Measurements from ENCODE around the gene ANXA6.
A peak's percentile ranks its signal among the peaks of the same experiment; 100 is the strongest.

ANXA6 gene

DNA sequence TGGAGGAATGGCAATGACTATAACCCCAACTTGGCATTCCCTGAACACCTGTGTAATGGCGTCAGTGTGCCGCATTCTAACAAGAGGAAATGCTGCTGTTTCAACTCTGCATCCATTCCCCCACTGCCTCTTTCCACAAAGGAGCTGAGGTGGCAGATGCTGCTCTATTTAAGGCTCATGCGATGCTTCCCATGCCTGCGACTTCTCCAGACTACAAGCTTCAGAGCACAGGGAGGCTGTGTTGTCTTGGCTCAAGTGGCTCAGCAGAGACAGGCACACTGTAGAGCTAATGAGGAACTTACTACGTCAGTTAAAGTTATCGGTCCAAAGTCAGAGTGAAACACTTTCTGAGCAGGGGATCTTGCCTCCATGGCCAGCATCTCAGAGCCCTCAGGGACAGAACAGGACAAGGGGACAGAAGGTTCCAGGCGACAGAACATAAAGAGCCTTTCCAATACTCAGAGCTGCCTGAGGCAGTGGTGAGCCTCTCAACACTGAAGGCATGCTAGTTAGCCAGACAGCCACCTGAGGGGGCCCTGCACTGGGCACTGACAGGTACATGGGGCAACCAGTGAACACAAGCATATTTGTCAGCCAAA lies 98.6 kb downstream of the ANXA6 start:
- DNase-seq, result no peak

DNA sequence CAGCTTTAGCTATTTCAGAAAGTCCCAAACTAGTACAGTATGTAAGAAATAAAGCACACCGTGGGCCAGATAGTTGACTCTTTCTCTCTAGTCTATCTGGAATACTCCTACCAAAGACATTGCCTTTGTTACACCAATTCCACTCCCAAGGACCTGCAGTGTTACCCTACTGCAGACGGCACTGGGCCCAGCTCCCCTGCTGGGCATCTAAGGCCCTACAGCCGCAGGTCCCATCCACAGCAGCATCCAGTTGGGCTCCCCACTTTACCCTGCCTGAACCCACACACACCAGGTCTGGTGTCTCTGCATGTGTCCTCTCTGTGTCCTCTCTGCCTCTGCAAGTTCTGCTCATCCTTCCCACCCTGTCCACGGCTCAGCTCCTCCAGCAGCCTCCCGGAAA lies 99.3 kb downstream of the ANXA6 start:
- no peak for DNase-seq

DNA sequence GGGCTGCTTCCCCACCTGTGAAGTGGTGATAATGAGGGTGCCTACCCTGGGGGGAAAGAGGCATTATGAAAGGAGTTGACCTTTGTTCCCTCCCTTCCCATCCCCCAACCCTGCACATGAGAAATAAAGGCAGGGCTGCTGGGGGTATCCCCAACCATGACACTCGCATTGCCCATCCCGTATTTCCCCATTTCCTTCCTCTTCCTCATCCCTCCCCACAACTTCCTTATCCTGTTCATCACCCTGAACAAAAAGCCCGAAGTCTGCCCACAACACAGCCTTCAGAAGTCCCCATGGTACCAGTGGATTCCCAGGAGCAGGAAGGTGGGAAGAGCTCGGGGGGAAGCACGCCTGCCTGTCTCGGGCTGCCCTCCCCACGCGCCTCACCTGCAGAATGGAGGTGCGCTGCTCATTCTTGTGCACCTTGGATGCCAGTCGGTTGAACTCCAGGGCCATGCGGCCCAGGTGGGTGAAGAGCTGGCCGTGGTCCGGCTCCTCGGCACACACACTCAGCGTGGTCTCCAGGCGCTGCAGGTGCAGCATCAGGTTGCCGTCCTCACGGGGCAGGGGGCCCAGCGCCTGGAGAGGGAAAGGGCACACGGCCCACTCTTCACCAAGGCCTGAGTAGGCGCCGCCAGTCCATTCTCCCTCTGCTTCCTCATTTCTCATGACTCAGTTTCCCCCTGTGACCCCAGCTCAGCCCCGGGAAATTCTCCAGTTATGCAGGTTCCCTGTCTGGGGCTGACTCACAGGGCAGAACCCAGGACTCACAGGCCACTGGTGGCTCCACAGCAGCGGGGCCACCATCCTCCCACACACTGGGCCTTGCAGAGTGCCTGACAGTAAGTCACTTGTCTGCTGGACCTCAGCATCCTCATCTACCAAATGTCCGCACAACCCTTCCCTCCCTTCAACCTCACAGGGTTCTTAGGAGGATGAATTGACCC lies 100.9 kb downstream of the ANXA6 start:
- no peak for DNase-seq

DNA sequence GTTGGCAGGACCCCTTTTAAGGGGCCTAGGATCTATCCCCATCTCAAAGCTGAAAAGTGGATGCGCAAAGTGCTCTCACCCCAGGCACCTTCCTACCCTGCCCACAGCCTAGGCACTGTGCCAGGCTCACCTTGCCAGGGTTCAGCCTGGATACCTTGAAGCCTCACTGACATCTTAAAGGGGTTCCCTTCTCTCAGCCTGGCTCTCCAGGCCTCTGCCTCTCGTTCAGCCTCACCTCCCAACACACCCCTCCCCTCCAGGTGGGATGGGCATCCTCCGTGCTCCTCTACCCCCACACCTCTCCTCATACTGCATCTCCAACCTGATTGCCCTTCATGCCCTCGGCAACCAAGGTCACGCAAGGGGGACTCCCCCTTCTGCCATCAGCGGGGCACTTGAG lies 102.2 kb downstream of the ANXA6 start:
- DNase-seq, result no peak

DNA sequence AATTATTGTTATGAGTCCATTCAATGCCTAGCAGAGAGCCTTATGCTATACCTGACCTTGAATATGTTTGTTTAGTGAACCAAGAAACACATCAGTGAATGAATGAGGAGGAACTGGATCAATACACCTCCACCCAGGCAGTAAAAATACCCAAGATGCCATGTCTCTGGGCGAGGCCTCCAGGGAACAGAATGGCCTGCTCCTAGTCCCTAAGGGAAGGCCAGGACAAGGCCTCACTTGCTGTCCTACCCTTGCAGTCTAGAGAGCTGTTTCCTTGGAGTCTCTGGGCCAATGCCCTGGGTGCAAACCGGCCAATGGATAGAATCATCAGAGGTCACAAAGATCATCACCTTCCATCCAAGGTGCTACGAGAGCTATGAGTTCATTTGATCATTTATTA lies 102.9 kb downstream of the ANXA6 start:
- DNase-seq, result no peak

DNA sequence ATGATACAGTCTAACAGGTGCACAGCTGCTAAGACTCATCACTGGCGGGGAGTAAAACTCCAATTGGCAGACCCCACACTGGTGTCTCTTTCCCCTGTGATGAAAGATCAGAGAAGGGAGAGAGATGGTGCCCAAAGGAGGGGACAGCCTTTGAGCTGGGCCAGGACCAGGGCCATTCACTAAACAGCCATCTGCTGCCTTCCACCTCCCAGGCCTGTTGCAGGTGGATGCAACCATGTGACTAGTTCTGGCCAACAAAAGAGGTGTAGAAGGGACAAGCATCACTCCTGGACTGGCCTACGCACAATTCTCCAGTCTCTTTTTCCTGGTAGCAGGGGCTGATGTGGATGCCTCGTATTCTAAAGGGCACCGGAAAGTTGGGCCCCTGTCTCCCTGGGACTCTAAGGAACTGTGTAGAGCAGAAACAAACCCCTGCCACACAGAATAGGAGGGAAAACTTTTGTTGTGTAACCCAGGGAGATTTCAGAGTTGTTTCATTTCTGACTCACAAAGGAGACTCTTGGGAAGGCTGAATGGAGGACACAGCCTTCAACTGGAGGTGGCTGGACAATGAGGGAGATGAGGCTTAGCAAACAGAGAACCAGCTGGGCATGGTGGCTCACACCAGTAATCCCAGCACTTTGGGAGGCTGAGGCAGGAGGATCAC lies 103.7 kb downstream of the ANXA6 start:
- no peak for DNase-seq

DNA sequence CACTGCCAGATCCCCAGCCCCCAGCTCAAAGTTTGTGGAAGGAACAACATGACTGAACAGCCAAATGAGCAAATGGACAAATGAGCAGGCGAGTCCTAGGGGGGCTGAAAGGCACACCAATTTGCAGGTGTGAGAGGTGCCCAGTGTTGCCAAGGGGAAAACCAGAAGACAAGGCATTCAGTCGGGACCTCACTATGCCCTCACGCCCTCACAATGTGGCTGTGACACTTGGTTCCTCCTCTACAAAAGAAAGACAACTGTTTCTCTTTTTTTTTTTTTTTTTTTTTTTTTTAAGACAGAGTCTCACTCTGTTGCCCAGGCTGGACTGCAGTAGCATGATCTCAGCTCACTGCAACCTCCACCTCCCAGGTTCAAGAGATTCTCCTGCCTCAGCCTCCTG lies 104.7 kb downstream of the ANXA6 start:
- no peak for DNase-seq

DNA sequence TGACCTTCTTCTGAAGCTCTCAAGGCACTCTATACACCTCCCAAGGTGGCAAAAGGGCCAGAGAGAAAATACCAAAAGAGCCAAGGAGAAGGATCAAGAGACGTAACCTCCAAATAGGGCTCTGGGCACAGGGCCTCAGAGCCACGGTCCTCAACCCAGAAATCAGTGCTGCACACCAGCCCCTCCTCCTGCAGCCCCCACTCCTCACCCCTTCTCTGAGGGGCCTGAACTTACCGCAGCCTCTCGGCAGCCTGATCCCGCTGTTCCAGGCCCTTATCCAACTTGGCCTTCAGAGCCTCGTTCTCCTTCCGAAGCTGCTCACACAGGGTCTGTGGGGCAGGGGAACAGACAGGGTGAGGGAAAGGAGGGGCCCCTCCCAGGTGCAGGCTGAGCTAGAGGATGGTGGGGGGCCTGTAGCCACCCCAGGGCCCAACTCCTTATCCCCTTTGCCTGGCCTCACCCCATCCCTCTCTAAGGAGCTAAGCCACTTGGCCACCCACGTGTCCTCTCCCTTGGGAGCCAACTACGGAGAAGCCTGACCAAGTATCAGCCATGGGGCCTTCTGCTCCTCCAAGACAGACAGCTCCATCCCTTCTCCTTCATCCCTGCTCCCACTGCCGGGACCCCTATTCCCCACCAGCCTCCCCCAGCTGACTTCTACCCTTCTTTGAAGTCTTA lies 105.5 kb downstream of the ANXA6 start:
- DNase-seq, result no peak

DNA sequence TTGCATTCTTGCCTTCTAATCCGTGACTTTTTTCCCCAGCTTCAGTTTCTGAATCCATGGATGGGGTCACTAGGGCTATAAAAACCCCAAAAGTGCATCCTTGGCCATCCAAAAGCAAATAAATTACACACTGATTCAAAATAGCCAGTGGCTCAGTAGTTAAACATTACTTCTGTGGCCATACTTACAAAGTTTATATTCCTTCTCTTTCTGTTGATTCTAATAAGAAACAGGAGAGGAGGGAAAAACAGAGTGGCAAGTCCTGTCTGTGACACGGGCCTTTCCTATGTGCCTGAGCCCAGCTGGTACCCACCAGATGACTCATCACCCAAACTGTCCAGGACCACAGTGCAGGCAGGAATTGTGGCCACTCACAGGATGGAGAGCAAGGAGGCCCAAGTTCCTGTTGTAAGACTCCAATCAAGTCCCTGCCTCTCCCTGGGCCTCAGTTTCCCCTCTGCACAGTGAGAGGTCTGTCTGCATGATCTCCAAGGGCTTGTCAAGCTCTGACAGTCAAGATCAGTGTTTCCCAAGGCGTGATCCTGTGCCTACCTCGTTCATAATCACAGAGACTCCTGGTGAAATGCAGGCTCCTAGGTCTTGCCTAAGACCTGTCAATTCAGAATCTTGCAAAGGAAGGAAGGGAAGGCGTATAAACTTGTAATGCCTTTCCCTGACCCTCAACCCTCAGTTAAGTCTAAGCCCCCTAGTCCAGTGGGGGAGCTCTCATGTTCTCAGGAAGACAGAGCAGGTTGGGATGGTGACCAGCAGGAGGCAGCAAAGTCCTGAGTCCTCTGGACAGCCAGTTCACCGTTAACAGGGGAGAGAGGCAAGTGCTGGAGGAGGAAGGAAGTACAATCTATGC lies 106.3 kb downstream of the ANXA6 start:
- DNase-seq, result peak in 1 of 2 donors; percentile 85

All from bone marrow (tissue), 2 donors.